Stimulated activated CD8-positive, alpha-beta memory T cell treated with anti-CD3 and anti-CD28 coated beads, Interleukin-2, amount 100 ng/mL, for 48 hours (primary cell): ENCODE data around the gene CFAP107.

Experiments used
- DNase-seq, 2 donors: peaks; one replicate each; pipeline ENCODE4 v3.0.0-alpha.2; 2020; ENCODE audit warnings: low read depth in 2 of 2

Gene CFAP107

GRCh38 chr1:12741946-12742345 is 4.1 kb upstream of the CFAP107 start:
- no peak for DNase-seq

DNA sequence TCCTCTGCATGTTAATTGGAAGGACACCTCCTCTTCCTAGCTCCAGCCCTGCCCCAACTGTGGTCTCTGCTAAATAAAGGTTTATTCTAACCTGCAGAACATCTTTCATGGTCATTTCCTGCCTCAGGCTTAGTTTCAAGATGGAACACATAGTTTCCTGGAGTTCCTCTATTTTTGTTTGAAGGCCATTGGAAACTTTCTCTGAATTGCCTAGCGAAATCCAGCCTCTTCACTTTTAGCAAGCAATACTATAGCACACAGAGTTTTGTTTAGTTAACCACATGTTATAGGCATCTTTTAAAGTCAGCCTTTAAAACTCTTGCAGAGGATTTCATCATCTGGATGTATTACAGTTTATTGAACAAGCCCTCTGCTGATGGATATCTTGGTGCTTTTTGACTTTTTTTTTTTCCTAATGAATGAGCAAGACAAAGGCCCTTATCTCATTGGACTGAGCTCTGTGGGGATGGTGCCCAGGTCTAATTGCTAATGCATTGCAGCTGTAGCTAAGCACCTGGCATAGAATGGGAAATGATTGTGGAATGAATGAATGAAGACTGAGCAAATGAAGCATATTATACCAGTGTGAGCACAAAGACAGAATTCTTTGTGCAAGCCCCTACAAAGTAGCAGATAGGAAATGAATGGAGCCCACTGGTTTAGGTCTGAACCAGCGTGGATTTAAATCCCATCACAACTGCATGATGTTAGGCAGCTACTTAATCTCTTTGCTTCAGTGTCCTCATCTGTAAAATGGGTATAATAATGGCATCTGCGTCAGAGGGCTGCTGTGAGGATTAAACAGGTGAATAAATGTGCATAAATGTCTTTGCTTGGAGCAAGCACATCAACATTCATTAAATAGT is 641 bp upstream of the CFAP107 start:
- DNase-seq = no peak

DNA sequence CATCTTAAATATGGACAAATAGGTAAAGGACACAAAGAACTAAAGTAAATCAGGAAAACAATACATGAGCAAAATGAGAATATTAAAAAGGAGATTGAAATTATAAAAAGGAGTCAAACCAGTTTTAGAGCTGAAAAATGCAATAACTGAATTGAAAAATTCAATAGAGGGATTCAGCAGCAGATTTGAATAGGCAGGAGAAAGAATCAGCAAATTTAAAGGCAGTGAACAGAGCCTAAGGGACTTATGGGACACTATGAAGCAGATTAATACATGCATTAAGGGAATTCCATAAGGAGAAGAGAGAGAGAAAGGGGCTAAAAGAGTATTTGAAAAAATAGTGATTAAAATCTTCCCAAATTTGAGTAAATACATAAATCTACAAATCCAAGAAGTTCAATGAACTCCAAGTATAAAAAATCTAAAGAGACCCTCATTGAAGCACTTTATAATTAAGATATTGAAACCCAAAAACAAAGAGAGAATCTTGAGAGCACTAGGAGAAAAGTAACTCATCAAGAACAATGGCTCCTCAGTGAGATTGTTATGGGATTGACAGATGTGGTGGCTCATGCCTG is 2.9 kb downstream of the CFAP107 start:
- no peak for DNase-seq

GRCh38 chr1:12754738-12755137 is 8.7 kb downstream of the CFAP107 start:
- DNase-seq = no peak

DNA sequence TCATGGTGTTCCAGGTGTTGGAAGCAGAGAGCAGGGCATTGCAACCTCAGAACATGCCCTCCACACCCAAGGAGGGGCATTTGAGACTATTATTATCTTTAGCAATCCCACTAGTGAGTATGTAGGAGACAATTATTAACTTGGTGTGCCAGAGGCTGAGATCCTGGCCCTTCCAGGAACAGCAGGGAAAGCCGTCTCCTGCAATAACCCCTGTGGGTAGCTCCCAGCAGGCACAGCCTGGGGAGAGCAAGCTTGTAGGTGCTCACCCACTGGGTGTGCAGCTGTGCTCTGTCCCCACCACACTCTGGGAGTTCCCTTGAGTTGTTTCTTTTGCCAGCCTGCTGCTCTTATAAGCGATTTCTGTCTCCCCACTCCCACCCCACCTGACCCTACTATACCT is 10.3 kb downstream of the CFAP107 start:
- DNase-seq = no peak

- DNase-seq = no peak
Observed at GRCh38 chr1:12756768-12757413, 10.9 kb downstream of the CFAP107 start.

DNA sequence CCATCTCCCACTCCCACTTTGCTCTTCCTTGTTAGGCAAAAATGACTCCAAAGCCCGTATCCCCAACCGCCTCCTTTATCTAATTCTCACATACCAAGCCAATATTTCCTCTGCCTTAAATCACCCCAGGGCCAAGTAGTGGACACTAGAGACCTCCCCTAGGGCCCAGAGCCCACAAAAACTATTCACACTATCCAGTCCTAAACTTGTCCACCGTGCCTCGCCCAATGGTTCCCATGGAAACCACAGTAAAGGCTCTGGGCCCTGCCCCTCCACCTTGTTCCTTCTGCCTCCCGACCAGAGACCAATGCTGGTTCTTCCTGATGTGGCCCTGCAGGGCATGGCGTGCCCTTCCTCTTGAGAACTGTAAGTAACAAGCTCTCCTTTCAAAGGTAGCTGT is 11.8 kb downstream of the CFAP107 start:
- DNase-seq = no peak

DNA sequence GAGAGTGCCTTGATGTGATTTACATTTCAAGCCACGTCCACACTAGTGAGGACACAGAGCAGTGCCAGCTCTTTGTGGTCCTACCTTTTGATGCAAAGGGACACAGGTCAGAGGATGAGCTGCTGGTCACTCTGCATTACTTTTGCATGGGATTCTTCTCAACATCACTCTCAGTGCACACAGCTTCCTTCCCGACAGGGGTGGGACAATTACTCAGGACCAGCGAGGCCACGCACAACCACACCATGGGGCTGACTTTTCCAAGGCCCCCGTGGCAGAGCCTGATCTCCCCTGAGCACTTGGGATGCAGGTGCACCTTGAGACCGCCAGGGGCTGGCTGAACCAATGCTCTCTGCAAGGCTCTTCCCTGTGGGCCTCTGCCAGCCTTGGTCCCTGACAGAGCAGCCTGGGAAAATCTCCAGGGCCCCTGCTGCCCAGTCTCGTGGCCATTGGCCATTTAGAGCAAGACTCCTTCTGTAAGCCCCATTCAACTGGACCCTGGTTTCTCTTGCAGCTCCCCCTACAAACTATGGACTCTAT is 14.3 kb downstream of the CFAP107 start:
- no peak for DNase-seq

GRCh38 chr1:12761781-12762180 is 15.8 kb downstream of the CFAP107 start:
- no peak for DNase-seq

DNA sequence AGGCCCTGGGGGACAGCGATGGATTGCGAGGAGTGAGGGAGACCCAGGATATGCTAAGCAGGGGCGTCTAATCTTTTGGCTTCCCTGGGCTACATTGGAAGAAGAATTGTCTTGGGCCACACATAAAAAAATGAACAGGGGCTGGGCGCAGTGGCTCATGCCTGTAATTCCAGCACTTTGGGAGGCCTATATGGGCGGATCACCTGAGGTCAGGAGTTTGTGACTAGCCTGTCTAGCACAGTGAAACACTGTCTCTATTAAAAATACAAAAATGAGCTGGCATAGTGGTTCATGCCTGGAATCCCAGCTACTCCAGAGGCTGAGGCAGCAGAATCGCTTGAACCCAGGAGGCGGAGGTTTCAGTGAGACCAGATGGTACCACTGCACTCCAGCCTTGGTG is 16.8 kb downstream of the CFAP107 start:
- DNase-seq = no peak

- DNase-seq = no peak
Observed at GRCh38 chr1:12763479-12763878, 17.5 kb downstream of the CFAP107 start.

- DNase-seq = no peak
Observed at GRCh38 chr1:12764016-12764415, 18.0 kb downstream of the CFAP107 start.

- no peak for DNase-seq
Observed at GRCh38 chr1:12769031-12769430, 23.0 kb downstream of the CFAP107 start.

GRCh38 chr1:12769976-12770505 is 24.0 kb downstream of the CFAP107 start:
- no peak for DNase-seq

DNA sequence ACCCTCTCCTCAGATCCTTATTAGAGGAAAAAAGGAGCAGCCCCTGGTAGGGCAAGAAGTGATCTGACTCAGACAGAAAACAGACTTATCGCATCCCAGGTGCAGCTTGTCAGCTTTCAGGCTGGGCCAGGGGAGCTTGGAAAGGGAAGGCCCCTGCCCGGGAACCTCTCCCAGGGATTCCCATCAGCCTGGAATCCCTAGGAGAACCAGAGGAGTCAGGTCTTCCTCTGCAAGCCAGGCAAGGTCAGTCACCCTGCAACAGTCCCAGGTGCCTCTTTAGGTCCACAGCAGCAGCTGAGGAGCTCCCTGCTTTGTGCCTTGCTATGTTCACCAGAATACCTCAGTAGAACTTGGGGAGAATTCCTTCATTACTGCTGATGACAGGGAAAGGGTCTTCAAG is 24.6 kb downstream of the CFAP107 start:
- DNase-seq = no peak

- no peak for DNase-seq
Observed at GRCh38 chr1:12771186-12771585, 25.2 kb downstream of the CFAP107 start.

DNA sequence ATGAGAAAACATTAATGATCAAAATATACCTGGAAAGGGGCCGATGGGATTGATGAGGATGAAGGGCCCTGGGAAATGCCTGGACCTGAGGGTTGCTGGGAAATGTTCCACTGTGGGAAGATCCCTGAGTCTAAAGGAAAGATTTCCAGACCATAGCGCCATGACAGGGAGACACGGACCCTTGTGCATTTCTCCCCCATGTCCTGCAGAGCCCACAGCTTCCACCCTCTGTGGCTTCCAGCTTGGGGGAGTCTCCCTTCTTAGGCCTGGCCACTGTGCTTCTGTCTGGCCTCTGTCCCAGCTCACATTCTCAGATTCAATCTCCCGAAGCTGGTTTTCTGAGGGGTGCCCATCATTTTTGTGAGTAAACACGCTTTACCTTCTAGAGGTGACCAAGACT is 26.5 kb downstream of the CFAP107 start:
- no peak for DNase-seq

DNA sequence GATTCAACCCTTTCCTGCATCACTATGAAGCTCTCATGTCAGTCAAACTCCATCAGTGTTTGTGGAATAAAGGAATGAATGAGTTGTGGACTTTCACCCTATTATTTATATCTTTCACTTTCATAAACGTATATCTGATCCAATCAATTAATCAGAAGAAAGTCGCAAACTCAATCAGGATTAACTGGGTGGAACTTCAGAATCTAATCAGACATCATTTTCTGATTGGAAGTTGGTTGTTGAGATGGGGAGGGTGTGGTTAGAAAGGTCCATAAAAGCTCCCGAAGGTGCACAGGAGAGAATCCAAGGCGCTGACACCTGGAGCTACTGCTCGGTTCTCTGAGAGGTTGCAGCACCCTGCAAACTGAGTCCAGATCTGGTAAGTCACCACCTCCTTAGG is 27.4 kb downstream of the CFAP107 start, which contains the start of gene PRAMEF12:
Gene PRAMEF12, plus strand, starts transcription at position 301 of the 400 bp plus-strand sequence. CDS start 1,130 bp downstream, outside the sequence.
- DNase-seq = no peak

DNA sequence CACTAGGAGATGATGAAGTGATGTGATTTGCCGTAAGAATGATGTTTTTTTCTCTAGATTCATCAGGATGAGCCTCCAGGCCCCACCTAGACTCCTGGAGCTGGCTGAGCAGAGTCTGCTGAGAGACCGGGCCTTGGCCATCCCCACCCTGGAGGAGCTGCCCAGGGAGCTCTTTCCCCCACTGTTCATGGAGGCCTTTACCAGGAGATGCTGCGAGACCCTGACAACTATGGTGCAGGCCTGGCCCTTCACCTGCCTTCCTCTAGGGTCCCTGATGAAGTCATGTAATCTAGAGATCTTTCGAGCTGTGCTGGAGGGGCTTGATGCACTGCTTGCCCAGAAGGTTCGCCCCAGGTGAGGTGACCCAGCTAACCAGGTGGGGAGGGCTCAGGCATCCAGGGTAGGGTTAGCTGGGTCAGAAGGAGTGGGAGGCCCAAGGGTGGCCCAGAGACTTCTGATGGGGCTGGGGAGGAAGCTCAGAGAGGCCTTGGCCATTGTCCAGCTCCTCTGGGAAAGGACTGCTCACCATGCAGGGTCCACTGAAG is 28.9 kb downstream of the CFAP107 start:
- no peak for DNase-seq

DNA sequence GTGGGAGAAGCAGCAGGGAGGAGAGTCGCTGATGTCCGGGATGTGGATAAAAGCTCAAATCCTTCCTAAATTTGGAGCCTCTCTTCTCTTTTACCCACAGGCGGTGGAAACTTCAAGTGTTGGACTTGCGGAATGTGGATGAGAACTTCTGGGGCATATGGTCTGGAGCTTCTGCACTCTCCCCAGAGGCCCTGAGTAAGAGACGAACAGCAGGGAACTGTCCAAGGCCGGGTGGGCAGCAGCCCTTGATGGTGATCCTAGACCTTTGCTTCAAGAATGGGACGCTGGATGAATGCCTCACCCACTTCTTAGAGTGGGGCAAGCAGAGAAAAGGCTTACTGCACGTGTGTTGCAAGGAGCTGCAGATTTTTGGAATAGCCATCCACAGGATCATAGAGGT is 29.4 kb downstream of the CFAP107 start:
- DNase-seq = no peak

DNA sequence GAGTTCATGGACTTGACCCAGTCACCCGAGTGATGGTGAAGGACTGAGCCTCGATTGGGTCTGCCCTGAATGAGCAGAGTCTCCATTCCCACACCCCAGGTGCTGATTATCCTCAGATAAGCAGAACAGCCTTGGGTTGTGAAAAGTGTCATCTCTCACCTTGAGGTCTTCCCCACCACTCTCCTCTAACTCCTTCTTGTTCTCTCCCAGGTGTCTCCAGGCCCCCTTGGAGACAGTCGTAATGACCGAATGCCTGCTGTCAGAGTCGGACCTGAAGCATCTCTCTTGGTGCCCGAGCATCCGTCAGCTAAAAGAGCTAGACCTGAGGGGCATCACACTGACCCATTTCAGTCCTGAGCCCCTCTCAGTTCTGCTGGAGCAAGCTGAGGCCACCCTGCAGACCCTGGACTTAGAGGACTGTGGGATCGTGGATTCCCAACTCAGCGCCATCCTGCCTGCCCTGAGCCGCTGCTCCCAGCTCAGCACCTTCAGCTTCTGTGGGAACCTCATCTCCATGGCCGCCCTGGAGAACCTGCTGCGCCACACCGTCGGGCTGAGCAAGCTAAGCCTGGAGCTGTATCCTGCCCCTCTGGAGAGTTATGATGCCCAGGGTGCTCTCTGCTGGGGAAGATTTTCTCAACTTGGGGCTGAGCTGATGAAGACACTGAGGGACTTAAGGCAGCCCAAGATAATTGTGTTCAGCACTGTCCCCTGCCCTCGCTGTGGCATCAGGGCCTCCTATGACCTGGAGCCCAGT is 31.0 kb downstream of the CFAP107 start:
- DNase-seq = no peak
